ENCODE measurements around the gene NLK.

Gene NLK

DNA sequence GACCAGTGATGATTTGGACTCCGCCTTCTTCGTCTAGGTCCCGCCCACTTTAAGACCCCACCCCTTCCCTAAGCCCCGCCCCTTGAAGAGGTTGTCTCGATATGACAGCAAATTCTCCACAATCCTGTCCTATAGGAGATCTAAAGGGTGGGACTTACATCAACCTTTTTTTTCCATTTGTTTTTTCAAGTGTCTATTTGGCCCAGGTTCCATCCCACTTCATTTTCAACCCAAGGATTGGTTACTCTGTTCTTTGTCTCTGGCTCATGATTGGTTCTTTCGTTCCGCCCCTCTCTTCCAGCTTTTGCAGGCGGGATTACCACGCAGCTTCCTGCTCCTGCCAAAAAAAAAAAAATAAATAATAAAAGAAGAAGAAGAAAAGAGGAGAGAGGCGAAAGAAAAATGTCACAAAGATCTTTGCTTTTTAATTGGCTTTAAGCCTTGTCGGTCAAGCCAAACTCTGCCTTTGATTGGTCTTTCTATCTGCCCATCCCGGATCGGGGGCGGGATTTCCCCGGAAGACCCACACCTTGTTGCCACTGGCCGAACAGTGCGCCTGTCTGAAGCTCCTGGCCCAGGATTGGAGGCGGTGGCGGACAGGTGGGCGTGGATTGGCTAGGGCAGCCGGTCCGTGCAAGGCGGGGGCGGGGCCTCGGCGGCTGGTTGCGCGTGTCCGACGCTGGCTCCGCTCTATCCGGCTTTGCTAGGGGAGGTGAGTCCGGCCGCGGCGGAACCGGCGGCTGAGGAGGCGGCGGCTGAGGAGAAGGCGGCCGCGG, 1.2 kb upstream of the NLK start:
- DNase-seq, result peak; percentile 100

DNA sequence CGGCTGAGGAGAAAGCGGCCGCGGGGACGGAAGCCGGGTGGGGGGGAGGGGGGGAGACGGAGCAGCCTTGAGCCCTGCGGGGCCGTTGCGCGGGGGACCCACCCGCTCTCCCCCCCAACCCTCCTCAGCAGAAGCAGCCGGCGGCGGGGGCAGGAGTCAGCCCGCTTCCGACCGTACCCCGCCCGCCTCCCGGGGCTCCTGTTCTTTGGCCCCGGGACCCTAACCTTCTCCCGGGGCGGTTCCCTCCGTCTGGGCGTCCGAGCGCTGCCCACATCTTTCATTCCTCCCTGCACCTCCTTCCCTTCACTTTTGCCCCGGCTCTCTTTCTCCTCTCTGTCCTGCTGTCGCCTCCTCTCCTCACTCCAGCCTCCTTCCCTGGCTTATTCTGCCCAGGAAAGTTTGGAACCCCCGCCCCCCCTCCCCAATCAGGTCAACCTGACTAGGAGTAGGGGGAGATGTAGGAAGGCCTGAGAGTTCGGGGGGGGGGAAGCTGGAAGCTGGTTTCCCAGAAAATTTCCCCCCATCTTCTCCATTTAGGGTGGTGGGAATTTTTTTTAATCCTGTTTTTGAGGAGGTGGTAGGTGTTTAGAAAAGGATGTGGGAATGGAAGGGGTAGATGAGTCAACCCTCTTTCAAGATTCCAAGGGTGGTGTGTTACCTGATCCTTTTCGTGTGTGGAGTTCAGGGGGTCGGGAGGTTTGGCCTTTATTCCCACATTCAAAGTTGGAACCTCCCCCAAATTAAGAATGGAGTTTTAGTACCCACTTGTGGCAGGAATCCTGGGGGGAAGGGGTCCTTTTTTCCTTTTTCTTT, 427 bp upstream of the NLK start:
- DNase-seq, result no peak

DNA sequence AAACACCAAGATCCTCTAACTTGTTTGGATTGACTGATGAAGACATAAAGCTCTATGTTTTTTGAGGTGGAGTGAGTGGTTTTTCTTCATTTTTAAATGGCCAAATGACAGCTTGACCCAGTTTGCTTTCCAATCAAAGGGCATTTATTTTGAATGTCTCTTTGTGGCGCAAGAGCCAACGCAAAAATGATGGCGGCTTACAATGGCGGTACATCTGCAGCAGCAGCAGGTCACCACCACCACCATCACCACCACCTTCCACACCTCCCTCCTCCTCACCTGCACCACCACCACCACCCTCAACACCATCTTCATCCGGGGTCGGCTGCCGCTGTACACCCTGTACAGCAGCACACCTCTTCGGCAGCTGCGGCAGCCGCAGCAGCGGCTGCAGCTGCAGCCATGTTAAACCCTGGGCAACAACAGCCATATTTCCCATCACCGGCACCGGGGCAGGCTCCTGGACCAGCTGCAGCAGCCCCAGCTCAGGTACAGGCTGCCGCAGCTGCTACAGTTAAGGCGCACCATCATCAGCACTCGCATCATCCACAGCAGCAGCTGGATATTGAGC, 329 bp downstream of the NLK start:
- no peak for DNase-seq

GRCh38 chr17:28043296-28043695, 819 bp downstream of the NLK start:
- DNase-seq, result no peak

GRCh38 chr17:28043741-28044140, 1.3 kb downstream of the NLK start:
- no peak for DNase-seq

- DNase-seq, result no peak
Observed at GRCh38 chr17:28045304-28045703, 2.8 kb downstream of the NLK start.

GRCh38 chr17:28046034-28046825, 3.8 kb downstream of the NLK start:
- DNase-seq, result no peak

GRCh38 chr17:28047806-28048205, 5.3 kb downstream of the NLK start:
- no peak for DNase-seq

DNA sequence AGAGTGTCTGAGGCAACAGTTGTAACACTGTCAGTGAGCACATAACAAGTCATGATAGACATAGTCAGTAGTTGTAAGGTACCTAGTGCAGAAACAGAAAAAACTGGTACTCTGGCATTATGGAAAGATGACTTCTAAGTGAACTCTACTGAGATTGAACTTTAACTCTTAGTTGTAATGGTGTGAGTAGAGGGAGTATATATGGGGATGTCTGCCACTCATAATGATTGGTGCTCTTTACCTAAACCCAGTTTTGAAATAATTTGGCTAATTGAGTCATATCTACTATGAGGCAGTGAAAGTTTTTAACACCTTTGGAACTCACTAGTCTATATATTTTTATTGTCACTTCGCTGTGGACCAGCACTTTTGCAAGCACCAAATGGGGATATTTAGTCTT, 6.6 kb downstream of the NLK start:
- no peak for DNase-seq

DNA sequence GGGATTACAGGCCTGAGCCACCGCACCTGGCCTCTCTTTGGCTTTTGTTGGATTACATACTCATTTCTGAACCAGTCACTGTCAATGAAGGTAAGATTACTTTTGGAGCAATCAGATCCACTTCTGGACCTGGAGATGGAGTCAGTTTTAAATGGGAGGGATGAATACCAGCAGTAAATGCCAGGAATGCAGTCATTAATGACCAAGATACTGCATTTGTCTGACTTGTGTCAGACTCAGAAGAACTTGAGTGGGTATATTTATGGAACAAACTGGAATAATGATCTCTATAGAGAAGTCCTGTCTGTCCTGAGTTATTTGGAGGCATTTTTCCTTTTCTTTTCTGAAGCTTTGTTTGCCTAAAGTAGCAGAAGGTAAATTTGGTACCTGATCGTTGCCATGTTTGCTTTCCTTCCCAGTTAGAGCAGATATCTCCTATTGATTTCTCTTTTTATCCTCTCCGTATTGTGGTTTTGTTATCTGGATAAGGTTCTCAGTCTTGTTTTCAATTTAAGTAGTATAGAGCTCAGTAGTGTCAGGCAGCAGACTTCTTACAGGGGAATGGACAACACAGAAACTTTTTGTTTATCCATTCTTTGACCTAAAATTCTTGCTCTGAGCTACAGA, 10.7 kb downstream of the NLK start:
- no peak for DNase-seq

DNA sequence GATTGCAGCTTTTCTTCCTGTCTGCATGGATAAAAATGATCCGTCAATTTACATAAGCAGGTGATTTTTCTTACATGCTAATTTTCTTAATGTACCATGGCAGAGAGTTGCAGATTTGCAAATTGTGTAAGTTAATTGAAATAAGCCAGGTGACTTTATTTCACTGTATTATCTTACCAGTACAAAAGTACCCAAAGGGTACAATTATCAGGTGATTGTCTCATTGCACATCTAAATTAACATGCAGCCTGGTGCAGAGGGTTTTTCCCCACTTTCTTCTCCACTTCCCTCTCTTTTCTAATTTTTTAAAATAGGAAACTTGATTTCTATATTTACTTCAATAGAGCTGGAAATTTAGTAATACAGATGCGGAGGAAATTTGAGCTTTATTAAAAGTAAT, 11.2 kb downstream of the NLK start:
- DNase-seq, result no peak

DNA sequence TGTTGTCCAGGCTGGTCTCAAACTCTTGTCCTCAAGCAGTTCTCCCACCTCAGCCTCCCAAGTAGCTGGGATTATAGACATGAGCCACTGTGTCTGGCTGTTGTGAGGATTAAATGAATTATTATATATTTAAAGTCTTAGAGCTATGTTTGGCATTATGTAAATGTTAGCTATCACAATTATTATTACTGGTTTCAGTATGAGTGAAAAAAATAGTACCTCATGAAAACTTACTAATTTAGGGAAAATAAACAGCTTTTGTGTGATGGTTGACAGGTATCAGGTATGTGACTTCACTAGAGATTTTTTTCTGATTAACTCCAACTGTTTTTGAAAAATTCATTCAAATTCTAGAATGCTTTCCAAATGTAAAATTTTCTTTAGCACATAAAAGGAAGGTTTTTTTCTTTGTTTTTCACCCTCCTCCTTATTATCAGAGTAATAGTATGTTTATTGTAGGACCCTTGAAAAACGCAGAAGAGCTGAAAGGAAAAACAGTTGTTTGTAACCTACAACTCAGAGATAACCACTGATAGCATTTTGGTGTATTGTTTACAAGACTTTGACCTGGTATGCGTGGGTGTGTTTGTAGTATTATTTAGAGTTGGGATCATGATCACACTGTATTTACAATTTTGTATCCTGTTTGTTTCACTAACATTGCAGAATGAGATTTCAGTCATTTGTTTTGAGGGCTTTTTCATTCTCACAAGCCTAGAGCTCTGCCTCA, 13.2 kb downstream of the NLK start:
- DNase-seq, result no peak

DNA sequence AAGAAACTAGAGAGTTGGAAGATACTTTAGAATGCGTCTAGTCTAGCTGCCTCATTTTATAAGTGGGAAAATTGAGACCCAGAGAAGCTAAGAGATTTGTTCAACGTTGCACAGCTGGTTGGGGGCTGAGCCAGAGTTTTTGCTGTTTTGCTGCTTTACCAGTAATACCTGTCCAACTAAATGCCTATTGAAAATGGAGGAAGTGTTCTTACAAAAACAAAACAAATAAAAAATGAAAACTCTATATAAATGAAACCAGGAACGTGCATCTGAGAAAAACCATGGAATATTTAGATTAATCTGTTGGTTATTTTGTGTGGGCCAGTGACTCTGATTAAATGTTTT, 13.8 kb downstream of the NLK start:
- DNase-seq, result no peak

GRCh38 chr17:28057731-28058246, 15.3 kb downstream of the NLK start:
- no peak for DNase-seq

GRCh38 chr17:28059675-28060074, 17.2 kb downstream of the NLK start:
- DNase-seq, result no peak

GRCh38 chr17:28065706-28066105, 23.2 kb downstream of the NLK start:
- no peak for DNase-seq

DNA sequence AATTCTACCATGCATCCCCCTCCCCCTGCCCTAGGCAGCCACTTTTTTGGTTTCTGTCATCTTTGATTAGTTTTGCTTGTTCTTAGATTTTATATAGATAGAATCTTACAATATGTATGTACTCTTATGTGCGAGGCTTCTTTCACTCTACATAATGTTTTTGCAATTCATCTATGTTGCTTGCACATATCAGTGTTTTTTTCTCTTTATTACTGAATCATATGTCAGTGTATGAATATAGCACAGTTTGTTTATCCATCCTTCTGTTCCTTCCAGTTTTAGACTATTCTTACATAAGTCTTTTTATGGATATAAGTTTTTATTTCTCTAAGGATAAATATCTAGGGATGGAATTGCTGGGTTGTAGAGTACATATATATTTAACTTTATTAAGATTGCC, 26.6 kb downstream of the NLK start:
- DNase-seq, result no peak

DNA sequence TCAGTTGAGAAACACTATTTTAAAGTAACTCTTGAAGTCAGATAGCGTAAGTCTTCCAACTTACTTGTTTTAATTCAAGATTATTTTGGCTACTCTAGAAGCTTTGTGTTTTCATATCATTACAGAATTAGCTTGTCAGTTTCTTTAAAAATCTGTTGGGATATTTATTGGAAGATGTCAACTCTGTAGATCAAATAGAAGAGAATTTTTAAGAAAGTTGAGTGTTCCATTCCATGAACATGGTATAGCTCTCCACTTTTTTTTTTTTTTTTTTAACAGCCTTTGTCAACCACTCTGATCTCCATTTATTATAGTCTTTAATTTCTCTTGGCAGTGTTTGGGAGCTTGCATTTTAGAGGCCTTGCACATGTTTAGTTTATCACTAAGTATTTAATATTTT, 28.7 kb downstream of the NLK start:
- DNase-seq, result no peak

GRCh38 chr17:28071891-28072606, 29.6 kb downstream of the NLK start:
- no peak for DNase-seq

DNA sequence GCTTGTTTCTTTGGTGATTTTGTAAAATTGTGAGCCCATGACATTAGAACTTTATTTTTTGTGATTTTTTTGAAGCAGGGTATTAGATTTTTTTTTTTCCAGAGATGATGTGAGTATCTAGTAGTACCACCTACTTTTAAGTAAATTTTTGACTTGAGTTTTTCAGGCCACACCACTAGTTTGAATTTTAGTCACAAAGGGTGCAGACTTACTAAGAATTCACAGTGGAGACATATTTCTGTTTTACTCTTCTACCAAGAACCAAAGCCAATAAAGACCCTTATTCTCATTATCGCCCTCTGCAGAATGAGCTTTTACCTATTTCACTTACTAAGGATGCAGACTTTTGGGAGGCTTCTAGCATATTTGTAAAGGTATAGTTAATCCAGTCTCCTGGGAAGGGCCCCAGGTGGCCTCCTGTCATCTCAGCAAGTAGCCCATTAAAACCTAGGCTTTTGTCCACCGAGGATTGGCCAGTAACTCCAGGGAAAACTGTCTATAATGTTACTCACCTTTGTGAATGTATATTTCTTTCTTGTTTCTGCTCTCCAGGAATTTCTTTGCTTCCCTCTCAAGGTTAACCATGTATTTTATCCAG, 30.6 kb downstream of the NLK start:
- DNase-seq, result no peak

GRCh38 chr17:28074010-28074409, 31.5 kb downstream of the NLK start:
- DNase-seq, result no peak

Measured in femur (tissue), 1 donor.